Fibroblast of skin of left biceps (primary cell): Measurements from ENCODE around the gene DNAJB2.
A peak's percentile ranks its signal among the peaks of the same experiment; 100 is the strongest.
"Not testable (repeated sequence)": the region's sequence is repeated elsewhere in the genome, so short reads cannot be mapped to it uniquely, and the experiment has no call there.

Experiments used
- DNase-seq, 2 experiments: peaks; one replicate each; pipeline ENCODE4 v3.0.0-alpha.2; 2013; ENCODE audit warnings: low read depth in 2 of 2

DNAJB2 gene

GRCh38 chr2:219285373-219285735 is 6.2 kb downstream of the DNAJB2 start:
- DNase-seq, result no peak

GRCh38 chr2:219285894-219286425 is 6.8 kb downstream of the DNAJB2 start:
- DNase-seq, result peak; percentile 30 to 31

GRCh38 chr2:219286436-219287115 is 7.4 kb downstream of the DNAJB2 start:
- no peak for DNase-seq

GRCh38 chr2:219287116-219287440 is 7.9 kb downstream of the DNAJB2 start:
- not testable (repeated sequence) for DNase-seq

GRCh38 chr2:219287580-219288265 is 8.6 kb downstream of the DNAJB2 start:
- DNase-seq, result no peak

- no peak for DNase-seq
These were observed 10.0 kb downstream of the DNAJB2 start for GRCh38 chr2:219289195-219289536.

- peak; percentile 73 to 75 for DNase-seq
These were observed 10.6 kb downstream of the DNAJB2 start for GRCh38 chr2:219289537-219290361.

- DNase-seq, result no peak
These were observed 11.4 kb downstream of the DNAJB2 start for GRCh38 chr2:219290381-219291171.

GRCh38 chr2:219291394-219291793 is 12.2 kb downstream of the DNAJB2 start:
- no peak for DNase-seq

GRCh38 chr2:219291910-219292490 is 12.8 kb downstream of the DNAJB2 start:
- DNase-seq, result no peak

GRCh38 chr2:219292616-219293015 is 13.4 kb downstream of the DNAJB2 start:
- DNase-seq, result no peak

- no peak for DNase-seq
These were observed 14.6 kb downstream of the DNAJB2 start for GRCh38 chr2:219293736-219294231.

- DNase-seq, result no peak
These were observed 15.5 kb downstream of the DNAJB2 start for GRCh38 chr2:219294356-219295351.

GRCh38 chr2:219296142-219296541 is 17.0 kb downstream of the DNAJB2 start:
- DNase-seq, result no peak

- no peak for DNase-seq
These were observed 17.6 kb downstream of the DNAJB2 start for GRCh38 chr2:219296631-219297391.

- DNase-seq, result no peak
These were observed 18.7 kb downstream of the DNAJB2 start for GRCh38 chr2:219297766-219298456.

GRCh38 chr2:219298759-219299371 is 19.7 kb downstream of the DNAJB2 start:
- DNase-seq, result peak in 1 of 2 experiments; percentile 28

GRCh38 chr2:219299372-219299760 is 20.2 kb downstream of the DNAJB2 start:
- DNase-seq, result no peak
